Measurements from ENCODE around the gene ALPL.

DNA sequence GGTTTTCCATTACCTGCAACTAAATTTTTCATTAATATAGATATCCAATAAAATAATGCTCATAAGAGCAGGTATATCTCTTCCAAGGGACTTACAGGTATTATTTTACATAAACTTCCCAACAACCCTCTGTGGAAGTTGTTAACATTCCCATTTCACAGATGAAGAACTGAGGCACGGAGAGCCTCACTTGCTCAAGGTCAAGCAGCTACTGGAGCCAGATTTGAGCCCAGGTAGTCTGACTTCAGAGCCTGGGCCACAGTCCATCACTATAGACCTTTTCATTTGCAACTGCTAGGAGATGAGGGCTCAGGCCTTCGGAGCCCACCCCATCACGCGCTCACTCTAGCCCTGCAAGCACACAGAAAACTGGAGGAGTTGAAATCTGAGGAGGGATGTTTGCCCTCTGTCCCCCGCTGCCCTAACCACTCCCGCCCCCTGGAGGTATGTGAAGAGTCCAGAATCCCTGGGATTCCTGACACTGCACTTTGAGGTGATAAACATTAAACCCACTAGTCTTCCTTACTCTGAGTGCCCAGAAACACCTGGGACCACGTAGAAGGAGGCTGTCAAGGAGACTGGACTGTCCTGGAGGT, 11.7 kb upstream of the ALPL start:
- no peak for TF ChIP-seq POLR2AphosphoS5 (IDR thresholded peaks at IDR 0.05)
- TF ChIP-seq, protein P1, sequence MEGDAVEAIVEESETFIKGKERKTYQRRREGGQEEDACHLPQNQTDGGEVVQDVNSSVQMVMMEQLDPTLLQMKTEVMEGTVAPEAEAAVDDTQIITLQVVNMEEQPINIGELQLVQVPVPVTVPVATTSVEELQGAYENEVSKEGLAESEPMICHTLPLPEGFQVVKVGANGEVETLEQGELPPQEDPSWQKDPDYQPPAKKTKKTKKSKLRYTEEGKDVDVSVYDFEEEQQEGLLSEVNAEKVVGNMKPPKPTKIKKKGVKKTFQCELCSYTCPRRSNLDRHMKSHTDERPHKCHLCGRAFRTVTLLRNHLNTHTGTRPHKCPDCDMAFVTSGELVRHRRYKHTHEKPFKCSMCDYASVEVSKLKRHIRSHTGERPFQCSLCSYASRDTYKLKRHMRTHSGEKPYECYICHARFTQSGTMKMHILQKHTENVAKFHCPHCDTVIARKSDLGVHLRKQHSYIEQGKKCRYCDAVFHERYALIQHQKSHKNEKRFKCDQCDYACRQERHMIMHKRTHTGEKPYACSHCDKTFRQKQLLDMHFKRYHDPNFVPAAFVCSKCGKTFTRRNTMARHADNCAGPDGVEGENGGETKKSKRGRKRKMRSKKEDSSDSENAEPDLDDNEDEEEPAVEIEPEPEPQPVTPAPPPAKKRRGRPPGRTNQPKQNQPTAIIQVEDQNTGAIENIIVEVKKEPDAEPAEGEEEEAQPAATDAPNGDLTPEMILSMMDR (IDR thresholded peaks at IDR 0.05), result no peak
- TF ChIP-seq POLR2A (IDR thresholded peaks at IDR 0.05), result no peak
- no peak for TF ChIP-seq EP300 (IDR thresholded peaks at IDR 0.05)

Measured in upper lobe of left lung (tissue), 4 donors.